ENCODE data around the gene ADGRD2. TPM values are rescaled to one million over a fixed set of nuclear protein-coding genes. Genes with fewer than 3 reads are reported as not detected.

The ADGRD2 gene
- total and polyA plus RNA-seq, 9 donors, result not detected

DNA sequence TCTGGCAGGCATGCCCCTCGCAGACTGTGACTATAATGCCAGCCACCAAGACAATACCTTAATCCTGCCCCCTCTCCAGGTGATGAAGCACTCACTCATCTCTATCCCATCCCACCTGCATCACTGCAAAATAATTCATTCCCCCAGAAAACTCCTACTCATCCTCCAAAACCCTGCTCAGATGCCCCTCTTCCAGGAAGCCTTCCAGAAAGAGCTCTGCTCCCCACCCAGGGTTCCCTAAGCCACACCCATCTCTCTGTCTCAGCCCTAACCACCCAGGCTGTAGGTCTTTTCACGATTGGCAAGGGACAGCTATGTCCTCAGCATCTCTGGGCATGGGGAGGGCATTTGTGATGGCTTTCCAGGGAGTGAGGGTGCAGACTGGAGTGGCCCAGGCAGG, 39.8 kb downstream of the ADGRD2 start:
- H3K36me3 ChIP-seq, result no peaks in the 10 kb centered on the region
- TF ChIP-seq EP300 (IDR thresholded peaks at IDR 0.05), result no peak
- no peak for TF ChIP-seq POLR2A (IDR thresholded peaks at IDR 0.05)
- TF ChIP-seq, protein P1, sequence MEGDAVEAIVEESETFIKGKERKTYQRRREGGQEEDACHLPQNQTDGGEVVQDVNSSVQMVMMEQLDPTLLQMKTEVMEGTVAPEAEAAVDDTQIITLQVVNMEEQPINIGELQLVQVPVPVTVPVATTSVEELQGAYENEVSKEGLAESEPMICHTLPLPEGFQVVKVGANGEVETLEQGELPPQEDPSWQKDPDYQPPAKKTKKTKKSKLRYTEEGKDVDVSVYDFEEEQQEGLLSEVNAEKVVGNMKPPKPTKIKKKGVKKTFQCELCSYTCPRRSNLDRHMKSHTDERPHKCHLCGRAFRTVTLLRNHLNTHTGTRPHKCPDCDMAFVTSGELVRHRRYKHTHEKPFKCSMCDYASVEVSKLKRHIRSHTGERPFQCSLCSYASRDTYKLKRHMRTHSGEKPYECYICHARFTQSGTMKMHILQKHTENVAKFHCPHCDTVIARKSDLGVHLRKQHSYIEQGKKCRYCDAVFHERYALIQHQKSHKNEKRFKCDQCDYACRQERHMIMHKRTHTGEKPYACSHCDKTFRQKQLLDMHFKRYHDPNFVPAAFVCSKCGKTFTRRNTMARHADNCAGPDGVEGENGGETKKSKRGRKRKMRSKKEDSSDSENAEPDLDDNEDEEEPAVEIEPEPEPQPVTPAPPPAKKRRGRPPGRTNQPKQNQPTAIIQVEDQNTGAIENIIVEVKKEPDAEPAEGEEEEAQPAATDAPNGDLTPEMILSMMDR (IDR thresholded peaks at IDR 0.05), result no peak
- no peaks in the 10 kb centered on the region for H3K9me3 ChIP-seq
- no peak for DNase-seq
- no peak overlapping the region for H3K4me3 ChIP-seq
- WGBS, 3 donors, result 87 to 95% (median 89%) methylated on average over 2 of the region's 2 CpGs
- H3K4me1 ChIP-seq (ENCODE audit: insufficient read depth), result no peaks in the 10 kb centered on the region
- H3K27me3 ChIP-seq, result no peaks in the 10 kb centered on the region
- intact Hi-C loops (cut with DNase I), result no loop called here
- H3K27ac ChIP-seq, result no peak overlapping the region

GRCh38 chr9:124491049-124491975, 41.1 kb downstream of the ADGRD2 start:
- H3K9me3 ChIP-seq, result no peaks in the 10 kb centered on the region
- no peak overlapping the region for H3K27ac ChIP-seq
- intact Hi-C loops (cut with DNase I), result no loop called here
- H3K36me3 ChIP-seq, result no peaks in the 10 kb centered on the region
- H3K4me1 ChIP-seq (ENCODE audit: insufficient read depth), result peaks cover 5% of the 10 kb centered on the region
- no peaks in the 10 kb centered on the region for H3K27me3 ChIP-seq
- no peak overlapping the region for H3K4me3 ChIP-seq
- WGBS, 3 donors, result 85 to 88% (median 86%) methylated on average over 32 of the region's 32 CpGs
- TF ChIP-seq EP300 (IDR thresholded peaks at IDR 0.05) (no peak), POLR2A (IDR thresholded peaks at IDR 0.05) (no peak)
- TF ChIP-seq, protein P1 (IDR thresholded peaks at IDR 0.05), result no peak
- no peak for DNase-seq

GRCh38 chr9:124492818-124493217, 42.6 kb downstream of the ADGRD2 start:
- Histone ChIP-seq H3K27me3 (no peaks in the 10 kb centered on the region), H3K27ac (no peak overlapping the region), H3K36me3 (no peaks in the 10 kb centered on the region), H3K4me3 (no peak overlapping the region), H3K9me3 (no peaks in the 10 kb centered on the region), H3K4me1 (ENCODE audit: insufficient read depth) (peaks cover 5% of the 10 kb centered on the region)
- TF ChIP-seq EP300 (IDR thresholded peaks at IDR 0.05) (no peak), POLR2A (IDR thresholded peaks at IDR 0.05) (no peak)
- TF ChIP-seq, protein P1 (IDR thresholded peaks at IDR 0.05), result no peak
- intact Hi-C loops (cut with DNase I), result no loop called here
- DNase-seq, result no peak
- WGBS, 3 donors, result 77 to 79% (median 78%) methylated on average over 19 of the region's 19 CpGs

- intact Hi-C loops (cut with DNase I), result no loop called here
- Histone ChIP-seq H3K27ac (no peak overlapping the region), H3K4me1 (ENCODE audit: insufficient read depth) (peaks cover 5% of the 10 kb centered on the region), H3K27me3 (no peaks in the 10 kb centered on the region), H3K9me3 (no peaks in the 10 kb centered on the region), H3K4me3 (no peak overlapping the region), H3K36me3 (no peaks in the 10 kb centered on the region)
- no peak for TF ChIP-seq EP300 (IDR thresholded peaks at IDR 0.05)
- TF ChIP-seq, protein P1 (IDR thresholded peaks at IDR 0.05), result no peak
- no peak for TF ChIP-seq POLR2A (IDR thresholded peaks at IDR 0.05)
- WGBS, 3 donors, result 84 to 95% (median 93%) methylated on average over 4 of the region's 4 CpGs
- no peak for DNase-seq
Measured at GRCh38 chr9:124493218-124493617, 43.0 kb downstream of the ADGRD2 start.
